Fibroblast of lung (primary cell): ENCODE measurements around the gene MYOD1. TPM values are rescaled to one million over a fixed set of nuclear protein-coding genes. Genes with fewer than 3 reads are reported as not detected.

ENCODE experiments used
- DNase-seq, 2 donors: peaks; one replicate each; pipeline versions ENCODE4 v3.0.0 to v3.0.0-alpha.2; 2010; ENCODE audit warnings: low read depth in 2 of 2
- H2AFZ ChIP-seq: 2 replicates; pipeline ENCODE4 v1.5.1; 2012; ENCODE audit warnings: low read length, control low read depth, inconsistent platforms
- H3K27ac ChIP-seq: 2 replicates; pipeline ENCODE4 v1.5.1; 2011; ENCODE audit warnings: low read length, control low read depth; ENCODE audit not compliant: insufficient read depth
- H3K27me3 ChIP-seq: 2 replicates; pipeline ENCODE4 v1.5.1; 2011; ENCODE audit warnings: mild to moderate bottlenecking, low read length; ENCODE audit not compliant: control insufficient read depth, insufficient read depth
- H3K36me3 ChIP-seq: 2 replicates; pipeline ENCODE4 v1.5.1; 2011; ENCODE audit warnings: low read length; ENCODE audit not compliant: control insufficient read depth, insufficient read depth
- H3K4me1 ChIP-seq: 2 replicates; pipeline ENCODE4 v1.5.1; 2011; ENCODE audit warnings: low read length; ENCODE audit not compliant: control insufficient read depth, insufficient read depth; ENCODE audit errors: extremely low read depth
- H3K4me2 ChIP-seq: 2 replicates; pipeline ENCODE4 v1.5.1; 2011; ENCODE audit warnings: low read length, control low read depth; ENCODE audit not compliant: insufficient read depth; ENCODE audit errors: extremely low read depth
- H3K4me3 ChIP-seq, 4 experiments: fragments of 200-600 bp in 1 of 4; sonication (generic) in 1 of 4; replicated peaks in 1 of 4; 2 replicates each; pipeline ENCODE4 v1.5.1; 2011 to 2016; ENCODE audit warnings: low read length in 4 of 4, low read depth in 3 of 4, mild to moderate bottlenecking in 3 of 4, control low read depth in 2 of 4, inconsistent platforms in 1 of 4, mixed read lengths in 1 of 4; ENCODE audit not compliant: insufficient read depth in 1 of 4; ENCODE audit errors: control extremely low read depth in 1 of 4
- H3K79me2 ChIP-seq: 2 replicates; pipeline ENCODE4 v1.5.1; 2012; ENCODE audit warnings: mild to moderate bottlenecking, low read length, inconsistent platforms; ENCODE audit not compliant: control insufficient read depth, insufficient read depth
- H3K9ac ChIP-seq: 2 replicates; pipeline ENCODE4 v1.5.1; 2011; ENCODE audit warnings: mild to moderate bottlenecking, low read length, control low read depth; ENCODE audit not compliant: insufficient read depth
- H3K9me3 ChIP-seq: 2 replicates; pipeline ENCODE4 v1.5.1; 2012; ENCODE audit warnings: low read depth, low read length; ENCODE audit not compliant: control insufficient read depth, insufficient read depth
- H4K20me1 ChIP-seq: 2 replicates; pipeline ENCODE4 v1.5.1; 2011; ENCODE audit warnings: low read length; ENCODE audit not compliant: control insufficient read depth, insufficient read depth; ENCODE audit errors: extremely low read depth
- CTCF ChIP-seq, 2 donors: IDR thresholded peaks in 1 of 2; conservative IDR thresholded peaks in 1 of 2; 1 replicate in 1 of 2; 2 replicates in 1 of 2; pipeline ENCODE4 v1.5.1; 2011 to 2012; ENCODE audit warnings: low read length in 2 of 2, control low read depth in 1 of 2, inconsistent platforms in 1 of 2, low read depth in 1 of 2, mild to moderate bottlenecking in 1 of 2
- EZH2 ChIP-seq: IDR thresholded peaks from 2 replicates; pipeline ENCODE4 v1.5.1; 2012; ENCODE audit warnings: low read length, control low read depth, mild to moderate bottlenecking; ENCODE audit errors: missing control alignments
- polyA plus RNA-seq, 2 donors: library from polyadenylated mRNA; depleted of rRNA in 1 of 2; stranded (reverse) in 1 of 2; unstranded in 1 of 2; fragments of >200 nt; gene quantifications; 2 replicates each; pipeline ENCODE4 v1.2.1, GENCODE V29; 2011 to 2012; ENCODE audit warnings: missing spikeins in 1 of 2
- total RNA-seq: library from RNA; depleted of rRNA; stranded (reverse); fragments of >200 nt; gene quantifications from 2 replicates; pipeline ENCODE4 v1.2.1, GENCODE V29; 2014

Gene MYOD1
- total and polyA plus RNA-seq, 2 donors (not counting 1 experiment from before 2014, with no cell fraction given) = not detected

GRCh38 chr11:17747131-17747955, 28.0 kb downstream of the MYOD1 start:
- Histone ChIP-seq H3K4me3 (no peak overlapping the region), H3K9ac (no peak overlapping the region), H3K9me3 (no peaks in the 10 kb centered on the region), H3K27me3 (no peaks in the 10 kb centered on the region), H3K36me3 (no peaks in the 10 kb centered on the region), H3K4me2 (no peak overlapping the region), H3K27ac (no peak overlapping the region), H3K79me2 (no peaks in the 10 kb centered on the region), H3K4me1 (no peaks in the 10 kb centered on the region), H2AFZ (no peak overlapping the region), H4K20me1 (no peaks in the 10 kb centered on the region)
- no peak for DNase-seq
- TF ChIP-seq EZH2 = no peak

GRCh38 chr11:17748044-17748443, 28.7 kb downstream of the MYOD1 start:
- H3K27ac ChIP-seq = no peak overlapping the region
- no peaks in the 10 kb centered on the region for H3K27me3 ChIP-seq
- no peaks in the 10 kb centered on the region for H4K20me1 ChIP-seq
- H3K36me3 ChIP-seq = no peaks in the 10 kb centered on the region
- no peak overlapping the region for H3K4me3 ChIP-seq
- no peak for TF ChIP-seq CTCF (conservative IDR thresholded peaks at IDR 0.05 in 1 of 2, IDR thresholded peaks at IDR 0.05 in 1 of 2; ENCODE audit: low read depth in 1 of 2, low read length in 2 of 2)
- TF ChIP-seq EZH2 = no peak
- no peaks in the 10 kb centered on the region for H3K4me1 ChIP-seq
- no peak overlapping the region for H2AFZ ChIP-seq
- H3K79me2 ChIP-seq = no peaks in the 10 kb centered on the region
- H3K4me2 ChIP-seq = no peak overlapping the region
- H3K9me3 ChIP-seq = no peaks in the 10 kb centered on the region
- H3K9ac ChIP-seq = no peak overlapping the region
- no peak for DNase-seq

DNA sequence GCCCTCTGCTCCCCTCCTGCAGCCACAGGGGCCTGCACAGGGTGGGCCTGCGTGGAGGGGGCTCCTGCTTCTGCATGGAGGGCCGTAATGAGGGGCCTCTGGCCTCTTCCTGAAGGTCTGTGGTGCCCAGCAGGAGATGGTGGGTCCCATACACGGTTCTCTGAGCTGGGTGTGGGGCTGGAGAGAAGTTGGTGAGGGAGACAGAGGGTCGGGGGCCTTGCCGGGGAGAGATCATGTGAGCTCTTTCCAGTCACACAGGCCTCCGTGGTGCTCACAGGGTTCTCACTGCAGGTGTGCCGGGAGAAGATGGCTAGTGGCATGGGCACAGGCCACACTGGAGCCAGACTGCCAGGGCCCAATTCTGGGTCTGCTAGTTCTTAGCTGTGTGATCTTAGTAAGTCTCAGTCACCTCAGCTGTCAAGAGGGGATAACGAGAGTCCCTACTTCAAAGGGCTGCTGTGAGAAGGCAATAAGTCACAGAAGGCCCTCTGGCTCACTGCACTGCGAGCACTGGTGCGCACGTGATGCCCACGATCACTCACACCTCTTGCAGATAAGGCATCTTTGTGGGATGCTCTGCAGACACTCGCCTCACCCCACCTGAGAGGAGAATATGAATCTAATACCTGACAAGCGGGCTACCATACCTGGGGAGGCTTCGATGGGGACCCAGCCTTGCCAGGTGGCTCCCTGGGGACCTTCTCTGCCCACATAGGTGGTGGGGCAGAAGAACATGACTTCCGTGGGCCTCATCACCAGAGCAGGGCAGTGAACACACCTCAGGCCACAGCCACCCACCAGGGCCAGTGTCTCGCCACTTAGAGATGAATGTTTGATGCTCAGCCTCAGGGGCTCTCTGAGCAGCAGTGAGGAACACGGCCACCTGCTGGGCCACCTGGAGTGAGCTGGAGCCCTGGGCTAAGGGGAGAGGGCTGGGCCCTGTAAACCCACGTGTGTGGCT, 29.7 kb downstream of the MYOD1 start:
- no peaks in the 10 kb centered on the region for H3K79me2 ChIP-seq
- no peaks in the 10 kb centered on the region for H3K27me3 ChIP-seq
- H4K20me1 ChIP-seq = no peaks in the 10 kb centered on the region
- no peaks in the 10 kb centered on the region for H3K36me3 ChIP-seq
- no peak overlapping the region for H3K4me2 ChIP-seq
- no peaks in the 10 kb centered on the region for H3K9me3 ChIP-seq
- no peak for DNase-seq
- no peak overlapping the region for H3K9ac ChIP-seq
- H3K27ac ChIP-seq = no peak overlapping the region
- TF ChIP-seq CTCF (conservative IDR thresholded peaks at IDR 0.05 in 1 of 2, IDR thresholded peaks at IDR 0.05 in 1 of 2; ENCODE audit: low read depth in 1 of 2, low read length in 2 of 2) (no peak), EZH2 (no peak)
- no peak overlapping the region for H3K4me3 ChIP-seq
- H2AFZ ChIP-seq = no peak overlapping the region
- H3K4me1 ChIP-seq = no peaks in the 10 kb centered on the region
